Measurements from ENCODE around the gene PHKB.
"Not testable (repeated sequence)": the region's sequence is repeated elsewhere in the genome, so short reads cannot be mapped to it uniquely, and the experiment has no call there.

Gene PHKB

DNA sequence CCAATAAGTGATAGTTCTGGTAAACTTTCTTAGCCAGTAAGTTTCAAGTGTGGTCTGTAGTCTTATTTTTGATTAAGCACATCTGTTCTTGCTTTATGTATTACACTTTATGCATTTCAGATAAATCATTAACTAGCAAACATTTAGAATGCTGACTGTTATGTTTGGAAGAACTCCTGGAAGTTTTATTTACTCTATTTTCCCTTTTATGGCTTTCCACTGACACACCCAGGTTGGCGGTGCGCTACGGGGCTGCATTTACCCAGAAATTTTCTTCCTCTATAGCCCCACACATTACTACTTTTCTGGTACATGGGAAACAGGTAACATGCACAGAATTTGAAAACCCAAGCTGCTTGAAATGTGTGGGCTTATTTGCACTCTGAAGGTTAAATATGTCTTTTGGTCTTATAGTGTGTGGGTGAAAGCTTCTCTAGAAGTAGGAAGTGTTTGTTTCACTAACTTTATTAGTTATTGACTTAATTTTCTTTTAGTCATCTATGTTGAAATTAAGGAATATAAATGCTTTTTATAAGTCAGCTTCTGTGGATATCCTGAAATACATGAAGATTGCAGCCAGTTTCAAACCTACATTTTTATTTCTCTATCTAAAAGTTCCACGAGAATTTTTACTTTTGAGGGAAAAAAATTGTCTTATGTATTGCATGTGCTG is 203.7 kb downstream of the PHKB start:
- no peak overlapping the region for H3K4me3 ChIP-seq (replicated peaks in 1 of 2; ENCODE audit: low read depth in 2 of 2, low read length in 2 of 2)
- TF ChIP-seq, protein P1, sequence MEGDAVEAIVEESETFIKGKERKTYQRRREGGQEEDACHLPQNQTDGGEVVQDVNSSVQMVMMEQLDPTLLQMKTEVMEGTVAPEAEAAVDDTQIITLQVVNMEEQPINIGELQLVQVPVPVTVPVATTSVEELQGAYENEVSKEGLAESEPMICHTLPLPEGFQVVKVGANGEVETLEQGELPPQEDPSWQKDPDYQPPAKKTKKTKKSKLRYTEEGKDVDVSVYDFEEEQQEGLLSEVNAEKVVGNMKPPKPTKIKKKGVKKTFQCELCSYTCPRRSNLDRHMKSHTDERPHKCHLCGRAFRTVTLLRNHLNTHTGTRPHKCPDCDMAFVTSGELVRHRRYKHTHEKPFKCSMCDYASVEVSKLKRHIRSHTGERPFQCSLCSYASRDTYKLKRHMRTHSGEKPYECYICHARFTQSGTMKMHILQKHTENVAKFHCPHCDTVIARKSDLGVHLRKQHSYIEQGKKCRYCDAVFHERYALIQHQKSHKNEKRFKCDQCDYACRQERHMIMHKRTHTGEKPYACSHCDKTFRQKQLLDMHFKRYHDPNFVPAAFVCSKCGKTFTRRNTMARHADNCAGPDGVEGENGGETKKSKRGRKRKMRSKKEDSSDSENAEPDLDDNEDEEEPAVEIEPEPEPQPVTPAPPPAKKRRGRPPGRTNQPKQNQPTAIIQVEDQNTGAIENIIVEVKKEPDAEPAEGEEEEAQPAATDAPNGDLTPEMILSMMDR (IDR thresholded peaks at IDR 0.05; ENCODE audit: low read depth, low read length) = no peak
- no peak for DNase-seq (ENCODE audit: low read depth in 2 of 2)

DNA sequence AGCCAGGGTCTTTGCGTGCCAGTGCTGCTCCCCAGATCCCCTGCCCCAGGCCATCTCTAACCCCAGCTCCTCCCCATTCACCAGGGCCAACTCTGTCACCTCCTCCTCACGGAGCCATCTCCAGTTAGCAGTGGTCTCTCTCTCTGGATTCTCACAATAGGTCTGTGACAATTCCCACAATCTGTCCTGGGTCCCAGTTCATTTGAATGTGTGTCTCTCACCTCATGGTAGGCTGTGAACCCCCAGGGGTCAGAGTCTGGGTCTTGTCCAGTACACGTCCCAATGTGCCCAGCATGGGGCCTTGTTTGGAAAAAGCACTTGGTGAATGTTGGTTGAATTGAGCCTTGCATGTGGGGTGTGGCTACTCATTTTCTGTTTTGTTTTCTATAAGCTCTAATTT is 205.3 kb downstream of the PHKB start:
- DNase-seq (ENCODE audit: low read depth in 2 of 2) = no peak
- TF ChIP-seq, protein P1 (IDR thresholded peaks at IDR 0.05; ENCODE audit: low read depth, low read length) = no peak
- H3K4me3 ChIP-seq (replicated peaks in 1 of 2; ENCODE audit: low read depth in 2 of 2, low read length in 2 of 2) = no peak overlapping the region

DNA sequence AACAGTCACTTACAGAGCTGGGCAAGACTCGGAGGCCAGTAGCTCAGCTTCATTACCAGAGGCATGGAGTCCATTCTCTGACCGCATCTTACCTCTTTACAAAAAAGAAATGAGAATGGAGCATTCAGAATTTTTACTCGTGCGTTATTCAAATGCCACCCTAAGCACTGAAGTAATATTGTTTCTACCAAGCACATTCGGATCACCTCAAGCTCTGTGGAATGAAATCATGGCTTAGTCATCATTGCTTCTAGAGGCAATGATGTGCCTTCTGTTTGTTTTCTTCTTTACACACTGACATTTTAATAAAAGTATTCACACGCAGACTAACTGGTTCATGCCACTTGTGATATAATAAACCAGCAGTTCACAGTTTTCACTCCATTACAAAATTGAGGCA is 206.8 kb downstream of the PHKB start:
- H3K4me3 ChIP-seq (replicated peaks in 1 of 2; ENCODE audit: low read depth in 2 of 2, low read length in 2 of 2) = no peak overlapping the region
- DNase-seq (ENCODE audit: low read depth in 2 of 2) = peak in 1 of 2 donors; percentile 9
- TF ChIP-seq, protein P1 (IDR thresholded peaks at IDR 0.05; ENCODE audit: low read depth, low read length) = no peak

GRCh38 chr16:47672475-47672874 is 211.3 kb downstream of the PHKB start:
- DNase-seq (ENCODE audit: low read depth in 2 of 2) = no peak
- H3K4me3 ChIP-seq (replicated peaks in 1 of 2; ENCODE audit: low read depth in 2 of 2, low read length in 2 of 2) = no peak overlapping the region
- TF ChIP-seq, protein P1 (IDR thresholded peaks at IDR 0.05; ENCODE audit: low read depth, low read length) = no peak

DNA sequence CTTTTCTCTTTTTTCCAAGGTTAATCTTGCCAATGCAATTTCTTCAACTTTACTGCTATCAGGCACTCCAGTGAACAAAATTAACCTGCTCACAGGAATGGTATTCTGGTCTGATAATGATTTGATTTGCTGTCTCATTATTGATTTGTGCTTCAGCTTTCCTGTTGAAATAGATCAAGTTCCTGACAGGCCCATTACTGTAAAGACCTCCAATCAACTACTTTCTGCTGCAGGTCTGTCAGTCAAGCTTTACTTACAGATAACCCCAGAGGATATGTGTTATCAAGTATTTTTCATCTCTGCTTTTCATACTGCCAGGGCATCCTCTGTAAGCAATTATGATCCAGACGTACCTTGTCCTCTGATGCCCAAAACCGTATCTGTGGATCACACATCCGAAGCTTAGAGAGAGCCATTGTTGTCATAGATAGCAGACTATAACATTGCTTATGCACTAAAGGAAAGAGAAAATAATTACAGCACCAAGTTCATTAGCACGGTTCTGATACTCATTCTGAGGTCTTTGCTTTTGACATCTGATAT is 215.6 kb downstream of the PHKB start:
- TF ChIP-seq, protein P1 (IDR thresholded peaks at IDR 0.05; ENCODE audit: low read depth, low read length) = no peak
- H3K4me3 ChIP-seq (replicated peaks in 1 of 2; ENCODE audit: low read depth in 2 of 2, low read length in 2 of 2) = no peak overlapping the region
- no peak for DNase-seq (ENCODE audit: low read depth in 2 of 2)

- DNase-seq (ENCODE audit: low read depth in 2 of 2); H3K4me3 ChIP-seq (replicated peaks in 1 of 2; ENCODE audit: low read depth in 2 of 2, low read length in 2 of 2): not testable (repeated sequence)
Measured at GRCh38 chr16:47681571-47681970, 220.4 kb downstream of the PHKB start.

DNA sequence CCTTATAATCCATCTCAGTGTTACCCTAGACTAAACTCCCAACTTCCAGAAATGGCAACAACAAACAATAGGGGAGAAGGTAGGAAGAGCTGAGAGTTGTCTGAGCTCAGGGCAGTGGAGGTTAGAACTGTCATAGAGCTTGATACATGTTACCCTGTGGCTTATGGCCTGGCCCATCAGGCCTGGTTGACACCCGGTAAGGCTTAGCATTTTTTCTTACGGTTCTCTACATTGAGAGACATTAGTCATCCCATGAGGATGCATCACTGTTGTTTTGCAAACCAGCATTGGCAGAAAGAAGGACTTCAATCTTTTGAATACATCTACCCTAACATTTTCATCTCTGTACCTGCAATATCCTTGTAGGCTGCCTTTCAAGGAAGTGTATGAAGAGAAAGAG is 226.6 kb downstream of the PHKB start:
- TF ChIP-seq, protein P1 (IDR thresholded peaks at IDR 0.05; ENCODE audit: low read depth, low read length) = no peak
- H3K4me3 ChIP-seq (replicated peaks in 1 of 2; ENCODE audit: low read depth in 2 of 2, low read length in 2 of 2) = no peak overlapping the region
- peak in 1 of 2 donors; percentile 39 for DNase-seq (ENCODE audit: low read depth in 2 of 2)
